Karpas-422 (cell line): ENCODE data around the gene PI3. TPM values are rescaled to one million over a fixed set of nuclear protein-coding genes. Genes with fewer than 3 reads are reported as not detected.

Source experiments
- DNase-seq: peaks from one replicate; pipeline ENCODE4 v3.0.0-alpha.2; 2015
- H2AFZ ChIP-seq: fragments of 200-600 bp; sonication (generic); 2 replicates; pipeline ENCODE4 v1.6.1; 2014; ENCODE audit warnings: antibody characterized with exemption, low read length, mixed read lengths
- H3K27ac ChIP-seq: fragments of 200-600 bp; sonication (generic); 2 replicates; pipeline ENCODE4 v1.5.1; 2014; ENCODE audit warnings: mild to moderate bottlenecking, low read length, moderate library complexity
- H3K27me3 ChIP-seq: fragments of 200-600 bp; sonication (generic); 2 replicates; pipeline ENCODE4 v1.6.1; 2014; ENCODE audit warnings: low read length, mixed read lengths
- H3K36me3 ChIP-seq: fragments of 200-600 bp; sonication (generic); 2 replicates; pipeline ENCODE4 v1.6.1; 2014; ENCODE audit warnings: low read length, mixed read lengths; ENCODE audit not compliant: insufficient read depth
- H3K4me1 ChIP-seq: fragments of 200-600 bp; sonication (generic); 2 replicates; pipeline ENCODE4 v1.6.1; 2014; ENCODE audit warnings: mild to moderate bottlenecking, low read length, mixed read lengths
- H3K4me2 ChIP-seq: fragments of 200-600 bp; sonication (generic); 2 replicates; pipeline ENCODE4 v1.6.1; 2014; ENCODE audit warnings: low read length, low read depth, mild to moderate bottlenecking; ENCODE audit not compliant: poor library complexity, severe bottlenecking
- H3K4me3 ChIP-seq: fragments of 200-600 bp; sonication (generic); 2 replicates; pipeline ENCODE4 v1.5.1; 2014; ENCODE audit warnings: mild to moderate bottlenecking, antibody characterized with exemption, low read length, mixed read lengths
- H3K79me2 ChIP-seq: fragments of 200-600 bp; sonication (generic); 2 replicates; pipeline ENCODE4 v1.6.1; 2014; ENCODE audit warnings: mild to moderate bottlenecking, low read length, mixed read lengths
- H3K9ac ChIP-seq: fragments of 200-600 bp; sonication (generic); 2 replicates; pipeline ENCODE4 v1.6.0; 2014; ENCODE audit warnings: low read length
- H3K9me2 ChIP-seq: fragments of 200-600 bp; sonication (generic), shearing (Covaris generic); replicated peaks from 2 replicates; pipeline ENCODE4 v1.6.0; 2014; ENCODE audit warnings: mild to moderate bottlenecking, low read length, moderate library complexity; ENCODE audit not compliant: insufficient read depth
- H3K9me3 ChIP-seq: fragments of 300-700, 200-600 bp; sonication (generic); 2 replicates; pipeline ENCODE4 v1.6.1; 2014; ENCODE audit warnings: low read length, mixed read lengths
- H4K20me1 ChIP-seq: fragments of 200-600 bp; sonication (generic); 2 replicates; pipeline ENCODE4 v1.6.1; 2014; ENCODE audit warnings: mild to moderate bottlenecking, antibody characterized with exemption, low read length, low read depth; ENCODE audit not compliant: insufficient read depth
- total RNA-seq: library from RNA; depleted of rRNA; stranded (reverse); fragments of >200 nt; shearing (Covaris generic); gene quantifications from 2 replicates; pipeline ENCODE4 v1.2.3, GENCODE V29; 2014; ENCODE audit warnings: low replicate concordance

Gene PI3
- total RNA-seq, 1 experiment from 2014 or later = not detected

GRCh38 chr20:45189861-45190260 lies 15.2 kb downstream of the PI3 start:
- H3K9ac ChIP-seq = no peak overlapping the region
- DNase-seq = no peak
- H3K4me1 ChIP-seq = no peaks in the 10 kb centered on the region
- 0 out of 2 replicates have a peak, but pooled peaks cover 2% of the 10 kb centered on the region for H3K27me3 ChIP-seq
- no peak overlapping the region for H3K27ac ChIP-seq
- H3K79me2 ChIP-seq = no peaks in the 10 kb centered on the region
- no peak overlapping the region for H3K4me3 ChIP-seq
- H2AFZ ChIP-seq = no peak overlapping the region
- no peak overlapping the region for H3K4me2 ChIP-seq
- H3K9me3 ChIP-seq = no peaks in the 10 kb centered on the region
- H4K20me1 ChIP-seq = no peaks in the 10 kb centered on the region
- H3K9me2 ChIP-seq = no peaks in the 10 kb centered on the region
- H3K36me3 ChIP-seq = no peaks in the 10 kb centered on the region

- H3K4me2 ChIP-seq = no peak overlapping the region
- no peak overlapping the region for H3K27ac ChIP-seq
- no peaks in the 10 kb centered on the region for H3K4me1 ChIP-seq
- H3K27me3 ChIP-seq = 0 out of 2 replicates have a peak, but pooled peaks cover 2% of the 10 kb centered on the region
- H3K36me3 ChIP-seq = no peaks in the 10 kb centered on the region
- no peaks in the 10 kb centered on the region for H3K9me3 ChIP-seq
- no peaks in the 10 kb centered on the region for H3K79me2 ChIP-seq
- H2AFZ ChIP-seq = no peak overlapping the region
- H3K4me3 ChIP-seq = no peak overlapping the region
- DNase-seq = no peak
- no peaks in the 10 kb centered on the region for H3K9me2 ChIP-seq
- no peak overlapping the region for H3K9ac ChIP-seq
- no peaks in the 10 kb centered on the region for H4K20me1 ChIP-seq
Observed at GRCh38 chr20:45191926-45192325, 17.2 kb downstream of the PI3 start.

GRCh38 chr20:45193331-45193730 lies 18.6 kb downstream of the PI3 start:
- Histone ChIP-seq H3K36me3 (no peaks in the 10 kb centered on the region), H3K9me3 (no peaks in the 10 kb centered on the region), H3K4me1 (no peaks in the 10 kb centered on the region), H3K27me3 (0 out of 2 replicates have a peak, but pooled peaks cover 2% of the 10 kb centered on the region), H3K9me2 (no peaks in the 10 kb centered on the region), H3K4me2 (no peak overlapping the region), H3K9ac (no peak overlapping the region), H3K4me3 (no peak overlapping the region), H4K20me1 (no peaks in the 10 kb centered on the region), H3K27ac (no peak overlapping the region), H2AFZ (no peak overlapping the region), H3K79me2 (no peaks in the 10 kb centered on the region)
- DNase-seq = no peak

GRCh38 chr20:45206725-45207124 lies 32.0 kb downstream of the PI3 start, which contains the start of gene SEMG1:
Gene SEMG1 (plus strand): TSS chr20:45207033. CDS start chr20:45207054, 21 bp downstream.
- H2AFZ ChIP-seq = no peak within 1 kb of the TSS
- no peaks in the 10 kb centered on the region for H3K79me2 ChIP-seq
- no peaks in the 10 kb centered on the region for H3K27me3 ChIP-seq
- no peaks in the 10 kb centered on the region for H3K4me1 ChIP-seq
- DNase-seq = no peak
- no peaks in the 10 kb centered on the region for H3K9me3 ChIP-seq
- no peak within 1 kb of the TSS for H3K4me3 ChIP-seq
- H3K27ac ChIP-seq = no peak within 1 kb of the TSS
- no peak within 1 kb of the TSS for H3K4me2 ChIP-seq
- H4K20me1 ChIP-seq = no peaks in the 10 kb centered on the region
- H3K36me3 ChIP-seq = no peaks in the 10 kb centered on the region
- no peaks in the 10 kb centered on the region for H3K9me2 ChIP-seq
- H3K9ac ChIP-seq = no peak within 1 kb of the TSS

- no peak overlapping the region for H3K4me2 ChIP-seq
- H3K36me3 ChIP-seq = no peaks in the 10 kb centered on the region
- H3K4me3 ChIP-seq = no peak overlapping the region
- H3K79me2 ChIP-seq = no peaks in the 10 kb centered on the region
- H3K9ac ChIP-seq = no peak overlapping the region
- H3K9me2 ChIP-seq = no peaks in the 10 kb centered on the region
- H2AFZ ChIP-seq = no peak overlapping the region
- H3K27me3 ChIP-seq = no peaks in the 10 kb centered on the region
- H3K4me1 ChIP-seq = no peaks in the 10 kb centered on the region
- no peak overlapping the region for H3K27ac ChIP-seq
- no peaks in the 10 kb centered on the region for H3K9me3 ChIP-seq
- H4K20me1 ChIP-seq = no peaks in the 10 kb centered on the region
- DNase-seq = no peak
Observed at GRCh38 chr20:45209924-45210323, 35.2 kb downstream of the PI3 start.

GRCh38 chr20:45211569-45212474 lies 37.1 kb downstream of the PI3 start:
- DNase-seq = no peak
- no peaks in the 10 kb centered on the region for H3K36me3 ChIP-seq
- H3K9ac ChIP-seq = no peak overlapping the region
- H3K9me3 ChIP-seq = no peaks in the 10 kb centered on the region
- H3K27me3 ChIP-seq = no peaks in the 10 kb centered on the region
- no peak overlapping the region for H3K27ac ChIP-seq
- no peaks in the 10 kb centered on the region for H3K79me2 ChIP-seq
- H2AFZ ChIP-seq = no peak overlapping the region
- no peak overlapping the region for H3K4me2 ChIP-seq
- H3K4me1 ChIP-seq = no peaks in the 10 kb centered on the region
- H3K9me2 ChIP-seq = no peaks in the 10 kb centered on the region
- H3K4me3 ChIP-seq = no peak overlapping the region
- no peaks in the 10 kb centered on the region for H4K20me1 ChIP-seq

- H3K9me2 ChIP-seq = no peaks in the 10 kb centered on the region
- no peaks in the 10 kb centered on the region for H3K27me3 ChIP-seq
- H4K20me1 ChIP-seq = no peaks in the 10 kb centered on the region
- no peaks in the 10 kb centered on the region for H3K4me1 ChIP-seq
- no peak overlapping the region for H3K9ac ChIP-seq
- no peak overlapping the region for H3K4me3 ChIP-seq
- no peak for DNase-seq
- H3K4me2 ChIP-seq = no peak overlapping the region
- H2AFZ ChIP-seq = no peak overlapping the region
- H3K9me3 ChIP-seq = no peaks in the 10 kb centered on the region
- no peaks in the 10 kb centered on the region for H3K79me2 ChIP-seq
- H3K27ac ChIP-seq = no peak overlapping the region
- H3K36me3 ChIP-seq = no peaks in the 10 kb centered on the region
Observed at GRCh38 chr20:45212836-45213235, 38.1 kb downstream of the PI3 start.

- H3K4me3 ChIP-seq = no peak overlapping the region
- H3K9me2 ChIP-seq = no peaks in the 10 kb centered on the region
- no peak overlapping the region for H3K27ac ChIP-seq
- H3K36me3 ChIP-seq = no peaks in the 10 kb centered on the region
- no peak overlapping the region for H3K9ac ChIP-seq
- no peaks in the 10 kb centered on the region for H3K27me3 ChIP-seq
- no peak for DNase-seq
- no peaks in the 10 kb centered on the region for H3K79me2 ChIP-seq
- no peaks in the 10 kb centered on the region for H3K9me3 ChIP-seq
- no peaks in the 10 kb centered on the region for H3K4me1 ChIP-seq
- no peak overlapping the region for H2AFZ ChIP-seq
- H3K4me2 ChIP-seq = no peak overlapping the region
- no peaks in the 10 kb centered on the region for H4K20me1 ChIP-seq
Observed at GRCh38 chr20:45218124-45218523, 43.4 kb downstream of the PI3 start.
